Dendritic cell treated with granulocyte-macrophage colony-stimulating factor and Interleukin-4, amounts not matched to agents 40 ng/mL and 50 ng/mL, for 4 days (primary cell): ENCODE measurements around the gene CCDC9.

ENCODE experiments used
- H3K27ac Mint-ChIP-seq: one replicate; pipeline ENCODE4 v1.8.0; 2022; ENCODE audit warnings: mild to moderate bottlenecking, mixed read lengths
- H3K27me3 Mint-ChIP-seq: one replicate; pipeline ENCODE4 v1.8.0; 2022; ENCODE audit warnings: mild to moderate bottlenecking, mixed read lengths
- H3K36me3 Mint-ChIP-seq: one replicate; pipeline ENCODE4 v1.8.0; 2022; ENCODE audit warnings: low read depth, mixed read lengths
- H3K4me1 Mint-ChIP-seq: one replicate; pipeline ENCODE4 v1.8.0; 2022; ENCODE audit warnings: low read depth, mixed read lengths
- H3K4me3 Mint-ChIP-seq: one replicate; pipeline ENCODE4 v1.8.0; 2022; ENCODE audit warnings: mild to moderate bottlenecking, moderate library complexity, mixed read lengths
- H3K9me3 Mint-ChIP-seq: one replicate; pipeline ENCODE4 v1.8.0; 2022; ENCODE audit warnings: mixed read lengths
- intact Hi-C: fragments of 100-400 bp; cut with micrococcal nuclease; formaldehyde crosslinking; loops from one replicate; pipeline ENCODE4 v1.15.0; 2022

The CCDC9 gene

DNA sequence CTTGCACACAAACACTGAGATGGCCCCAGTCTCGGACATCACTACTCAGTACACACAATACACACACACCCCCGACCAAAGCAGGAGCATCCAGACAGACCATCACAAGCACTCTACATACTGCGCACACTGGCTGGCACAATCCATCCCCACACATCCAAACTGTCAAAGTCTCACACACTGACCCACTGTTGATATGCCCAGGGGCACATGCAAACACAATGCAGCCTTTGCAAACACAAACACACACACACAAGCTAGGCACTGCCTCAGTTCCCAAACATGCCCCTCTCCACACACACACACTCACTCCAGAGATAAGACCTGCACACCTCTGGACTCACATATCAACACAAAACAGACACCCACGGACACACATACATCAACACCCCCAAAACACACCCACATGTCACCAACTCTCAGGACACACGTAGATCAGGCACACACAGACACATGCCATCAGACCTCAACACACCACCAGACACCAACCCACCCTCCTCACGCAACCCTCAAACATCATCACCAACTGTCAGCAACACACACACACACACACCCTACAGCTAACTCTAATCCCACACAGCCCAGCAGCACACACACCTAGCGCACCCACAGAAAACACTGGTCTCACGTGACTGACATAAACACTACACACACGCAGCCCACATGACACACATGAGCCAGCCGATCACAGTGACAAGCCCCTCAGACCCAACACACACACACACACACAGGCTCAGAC lies 27.2 kb upstream of the CCDC9 start:
- H3K36me3 Mint-ChIP-seq, result peaks cover 5% of the 10 kb centered on the region
- H3K27ac Mint-ChIP-seq, result no peak overlapping the region
- peaks cover 31% of the 10 kb centered on the region for H3K4me1 Mint-ChIP-seq
- intact Hi-C loops, result loop anchor here (1.0 kb wide), 1 partner anchor 15 kb away; no protein-coding TSS in a partner anchor
- H3K4me3 Mint-ChIP-seq, result no peak overlapping the region
- H3K9me3 Mint-ChIP-seq, result no peaks in the 10 kb centered on the region
- peaks cover 13% of the 10 kb centered on the region for H3K27me3 Mint-ChIP-seq

DNA sequence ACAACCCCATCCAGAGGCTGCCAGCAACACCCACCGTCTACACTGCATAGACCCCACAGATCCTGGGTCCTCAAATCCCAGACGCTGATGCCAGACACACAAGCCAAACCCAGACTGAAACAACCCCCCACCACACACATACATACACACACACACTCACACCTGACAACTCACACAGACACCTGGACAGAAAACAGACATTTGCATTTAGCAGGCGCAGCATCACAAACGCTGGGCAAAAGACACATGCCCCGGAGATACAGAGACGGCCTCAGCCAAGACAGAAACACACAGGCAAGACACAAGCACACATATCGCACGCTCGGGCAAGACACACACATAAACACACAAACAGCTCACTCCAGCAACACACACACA lies 26.7 kb upstream of the CCDC9 start:
- H3K4me1 Mint-ChIP-seq, result peaks cover 31% of the 10 kb centered on the region
- H3K4me3 Mint-ChIP-seq, result no peak overlapping the region
- peaks cover 18% of the 10 kb centered on the region for H3K27me3 Mint-ChIP-seq
- H3K9me3 Mint-ChIP-seq, result no peaks in the 10 kb centered on the region
- intact Hi-C loops, result no loop called here
- peaks cover 5% of the 10 kb centered on the region for H3K36me3 Mint-ChIP-seq
- no peak overlapping the region for H3K27ac Mint-ChIP-seq

GRCh38 chr19:47230054-47230920 lies 26.0 kb upstream of the CCDC9 start:
- H3K4me1 Mint-ChIP-seq, result peaks cover 30% of the 10 kb centered on the region
- H3K4me3 Mint-ChIP-seq, result peak overlapping the region; percentile 66
- H3K9me3 Mint-ChIP-seq, result no peaks in the 10 kb centered on the region
- intact Hi-C loops, result no loop called here
- H3K36me3 Mint-ChIP-seq, result peaks cover 5% of the 10 kb centered on the region
- H3K27me3 Mint-ChIP-seq, result peaks cover 21% of the 10 kb centered on the region
- H3K27ac Mint-ChIP-seq, result no peak overlapping the region

DNA sequence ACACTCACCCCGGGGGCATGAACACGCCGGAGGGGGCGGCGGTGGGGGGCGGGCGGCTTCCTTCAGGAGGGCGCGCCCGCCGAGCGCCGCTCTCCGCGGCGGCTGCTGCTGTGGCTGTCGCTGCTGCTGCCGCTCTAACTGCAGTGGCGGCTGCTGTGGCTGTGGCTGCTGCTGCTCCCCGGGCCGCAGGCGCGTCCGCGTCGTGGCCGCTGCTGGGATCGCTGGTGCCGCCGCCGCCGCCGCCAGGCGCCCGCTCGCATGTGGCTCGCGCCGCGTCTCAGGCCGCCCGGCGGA lies 25.5 kb upstream of the CCDC9 start, which contains the start of gene BBC3:
Gene BBC3, minus strand, starts transcription at position 279 of the 294 bp plus-strand sequence. CDS start 2,768 bp downstream, outside the sequence.
- Mint-ChIP-seq H3K27ac (peak within 1 kb of the TSS; percentile 75), H3K4me1 (peaks cover 25% of the 10 kb centered on the region), H3K4me3 (peak within 1 kb of the TSS; percentile 67), H3K36me3 (peaks cover 5% of the 10 kb centered on the region), H3K9me3 (no peaks in the 10 kb centered on the region), H3K27me3 (peaks cover 24% of the 10 kb centered on the region)
- intact Hi-C loops, result no loop called here

DNA sequence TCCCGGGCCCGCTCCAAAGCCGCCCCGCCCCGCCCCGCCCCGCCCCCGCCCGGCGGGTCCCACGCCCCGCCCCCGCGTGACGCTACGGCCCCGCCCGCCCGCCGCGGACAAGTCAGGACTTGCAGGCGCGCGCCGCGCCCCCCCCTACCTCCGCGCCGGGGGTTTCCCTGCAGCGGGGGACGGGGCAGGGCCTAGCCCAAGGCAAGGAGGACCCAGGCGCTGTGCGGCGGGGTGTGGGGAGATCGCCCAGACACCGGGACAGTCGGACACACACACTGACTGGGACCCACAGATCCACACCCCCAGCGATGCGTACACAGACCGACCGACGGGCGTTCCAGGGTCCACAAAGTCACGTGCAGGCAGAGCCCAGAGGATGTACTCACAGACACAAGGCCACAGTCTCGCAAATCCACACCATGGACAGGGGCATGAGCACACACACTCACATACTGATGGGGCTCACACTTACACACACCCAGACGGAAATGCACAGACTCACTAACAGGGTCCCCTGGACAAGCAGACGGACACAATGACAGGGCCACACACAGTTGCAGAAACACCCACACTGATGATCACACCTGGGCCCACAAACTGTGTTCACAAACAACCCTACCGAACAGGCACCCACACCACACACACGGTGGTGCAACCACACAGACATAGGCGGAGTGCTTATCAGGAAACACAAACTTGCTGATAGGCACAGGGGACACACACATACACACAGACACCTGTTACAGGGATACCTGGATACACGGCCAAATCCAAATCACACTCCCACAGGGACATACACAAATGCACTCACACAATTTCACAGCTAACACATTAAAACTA lies 24.9 kb upstream of the CCDC9 start:
- Mint-ChIP-seq H3K4me3 (peak overlapping the region; percentile 67), H3K27ac (peak overlapping the region; percentile 75), H3K4me1 (peaks cover 25% of the 10 kb centered on the region), H3K9me3 (no peaks in the 10 kb centered on the region), H3K27me3 (peaks cover 30% of the 10 kb centered on the region), H3K36me3 (peaks cover 5% of the 10 kb centered on the region)
- intact Hi-C loops, result no loop called here

- intact Hi-C loops, result no loop called here
- Mint-ChIP-seq H3K9me3 (no peaks in the 10 kb centered on the region), H3K27me3 (peaks cover 41% of the 10 kb centered on the region), H3K36me3 (no peaks in the 10 kb centered on the region), H3K4me3 (no peak overlapping the region), H3K27ac (peak overlapping the region; percentile 75), H3K4me1 (peaks cover 19% of the 10 kb centered on the region)
Observed at GRCh38 chr19:47232422-47233211, 23.7 kb upstream of the CCDC9 start.

DNA sequence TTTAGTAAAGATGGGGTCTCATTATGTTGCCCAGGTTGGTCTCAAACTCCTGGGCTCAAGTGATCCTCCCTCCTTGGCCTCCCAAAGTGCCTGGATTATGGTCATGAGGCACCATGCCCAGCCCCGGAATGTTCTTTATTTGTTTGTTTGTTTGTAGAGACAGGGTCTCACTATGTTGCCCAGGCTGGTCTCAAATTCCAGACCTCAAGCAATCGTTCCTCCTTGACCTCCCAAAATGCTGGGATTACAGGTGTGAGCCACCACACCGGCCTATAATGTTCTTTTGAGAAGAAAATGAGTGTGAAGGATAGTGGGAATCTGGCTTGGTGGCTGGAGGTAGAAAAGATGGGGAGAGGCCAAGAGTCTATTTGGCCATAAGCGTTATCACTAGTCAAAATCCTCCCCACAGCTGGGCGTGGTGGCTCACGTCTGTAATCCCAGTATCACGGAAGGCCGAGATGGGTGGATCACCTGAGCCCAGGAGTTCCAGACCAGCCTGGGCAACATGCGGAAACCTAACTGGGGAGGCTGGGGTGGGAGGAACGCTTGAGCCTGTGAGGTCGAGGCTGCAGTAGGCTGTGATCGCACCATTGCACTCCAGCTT lies 20.2 kb upstream of the CCDC9 start:
- intact Hi-C loops, result no loop called here
- H3K36me3 Mint-ChIP-seq, result no peaks in the 10 kb centered on the region
- H3K27me3 Mint-ChIP-seq, result peaks cover 57% of the 10 kb centered on the region
- H3K4me3 Mint-ChIP-seq, result no peak overlapping the region
- H3K4me1 Mint-ChIP-seq, result peaks cover 25% of the 10 kb centered on the region
- no peaks in the 10 kb centered on the region for H3K9me3 Mint-ChIP-seq
- H3K27ac Mint-ChIP-seq, result no peak overlapping the region

DNA sequence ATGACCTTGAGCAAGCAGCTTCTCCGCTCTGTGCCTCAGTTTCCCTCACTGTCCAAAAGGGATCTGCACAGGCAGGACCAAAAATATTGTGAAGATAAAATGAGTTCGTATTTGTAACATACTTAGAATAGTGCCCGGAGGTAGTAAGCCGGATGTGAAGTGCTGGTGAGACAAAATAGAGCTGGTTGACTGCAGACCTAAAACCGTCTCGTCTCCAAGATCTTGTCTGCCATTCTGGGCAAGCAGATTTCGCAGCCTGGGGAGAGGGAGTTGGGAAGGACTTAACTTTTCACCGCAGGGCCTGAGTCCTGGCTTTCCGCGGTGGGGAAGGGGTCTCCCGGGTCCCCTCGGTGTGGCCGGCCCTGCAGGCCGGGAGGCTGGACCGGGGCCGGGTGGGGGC lies 17.2 kb upstream of the CCDC9 start:
- intact Hi-C loops, result no loop called here
- H3K4me3 Mint-ChIP-seq, result no peak overlapping the region
- H3K27ac Mint-ChIP-seq, result no peak overlapping the region
- H3K36me3 Mint-ChIP-seq, result no peaks in the 10 kb centered on the region
- H3K9me3 Mint-ChIP-seq, result no peaks in the 10 kb centered on the region
- H3K4me1 Mint-ChIP-seq, result peaks cover 6% of the 10 kb centered on the region
- peaks cover 52% of the 10 kb centered on the region for H3K27me3 Mint-ChIP-seq

GRCh38 chr19:47239610-47240296 lies 16.6 kb upstream of the CCDC9 start:
- no peaks in the 10 kb centered on the region for H3K36me3 Mint-ChIP-seq
- intact Hi-C loops, result no loop called here
- H3K4me1 Mint-ChIP-seq, result peaks cover 9% of the 10 kb centered on the region
- no peaks in the 10 kb centered on the region for H3K9me3 Mint-ChIP-seq
- no peak overlapping the region for H3K4me3 Mint-ChIP-seq
- H3K27ac Mint-ChIP-seq, result no peak overlapping the region
- peaks cover 47% of the 10 kb centered on the region for H3K27me3 Mint-ChIP-seq

GRCh38 chr19:47240556-47240955 lies 15.8 kb upstream of the CCDC9 start:
- intact Hi-C loops, result no loop called here
- H3K36me3 Mint-ChIP-seq, result no peaks in the 10 kb centered on the region
- no peak overlapping the region for H3K27ac Mint-ChIP-seq
- H3K9me3 Mint-ChIP-seq, result no peaks in the 10 kb centered on the region
- H3K27me3 Mint-ChIP-seq, result peaks cover 49% of the 10 kb centered on the region
- H3K4me3 Mint-ChIP-seq, result no peak overlapping the region
- peaks cover 12% of the 10 kb centered on the region for H3K4me1 Mint-ChIP-seq

DNA sequence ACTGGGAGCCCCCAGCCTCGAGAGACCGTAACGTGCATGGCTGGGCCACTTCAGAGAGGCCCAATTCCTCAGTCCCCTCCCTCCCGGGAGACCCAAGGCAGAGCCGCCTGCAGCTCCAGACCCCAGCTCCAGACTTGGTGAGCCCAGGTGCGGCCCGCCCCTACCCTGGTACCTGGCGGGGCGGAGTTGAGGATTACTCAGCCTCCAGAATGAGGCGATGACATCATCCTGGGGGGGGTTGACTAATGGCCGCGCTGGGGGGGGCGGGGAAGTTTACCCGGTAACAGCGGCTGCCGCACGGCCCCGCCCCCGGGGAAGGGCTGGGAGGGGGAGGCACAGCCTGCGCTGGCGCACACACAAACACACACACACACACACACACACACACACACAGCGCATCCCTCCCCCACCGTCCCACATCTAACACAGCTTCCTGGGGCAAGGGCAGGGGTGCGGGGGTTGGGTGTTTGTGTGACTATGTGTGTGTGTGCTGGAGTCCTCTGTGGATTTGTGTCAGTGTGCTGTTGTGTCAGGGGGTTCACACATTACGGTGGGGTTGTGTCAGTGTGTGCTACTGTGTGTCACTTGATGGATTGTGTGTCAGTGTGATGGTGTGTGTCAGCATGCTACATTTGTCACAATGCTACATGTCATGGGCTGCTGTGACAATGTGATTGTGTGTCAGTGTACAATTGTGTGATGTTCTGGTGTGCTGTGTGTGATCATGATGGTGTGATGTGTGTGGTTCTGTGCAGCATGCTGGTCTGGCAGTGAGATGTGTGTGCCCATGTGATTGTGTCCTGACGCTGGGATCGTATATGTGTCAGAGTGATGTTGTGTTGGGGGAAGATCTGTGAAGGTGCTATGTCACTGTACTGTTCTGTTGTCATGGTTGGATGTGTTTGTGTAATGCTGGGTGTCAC lies 15.1 kb upstream of the CCDC9 start:
- Mint-ChIP-seq H3K9me3 (no peaks in the 10 kb centered on the region), H3K36me3 (no peaks in the 10 kb centered on the region), H3K4me3 (no peak overlapping the region), H3K27ac (no peak overlapping the region), H3K27me3 (peaks cover 47% of the 10 kb centered on the region), H3K4me1 (peaks cover 12% of the 10 kb centered on the region)
- intact Hi-C loops, result no loop called here
